Measurements from ENCODE around the gene ATP1A2. TPM values are rescaled to one million over a fixed set of nuclear protein-coding genes. Genes with fewer than 3 reads are reported as not detected.

The ATP1A2 gene
- total and polyA plus RNA-seq, 2 experiments from 2014 or later = 4.9 to 17.7 TPM

GRCh38 chr1:160178731-160179130, 63.2 kb downstream of the ATP1A2 start (continued):
- TF ChIP-seq EZH2phosphoT487 (IDR thresholded peaks at IDR 0.05; ENCODE audit: unreplicated experiment) (no peak), EZH2 (IDR thresholded peaks at IDR 0.05; ENCODE audit: low read depth, unreplicated experiment) (no peak), ZNF114 (CRISPR knock-in tag; IDR thresholded peaks at IDR 0.05) (no peak), ETS1 (IDR thresholded peaks at IDR 0.05) (no peak), REST (IDR thresholded peaks at IDR 0.05; ENCODE audit: unreplicated experiment) (no peak)

GRCh38 chr1:160179336-160179735, 63.8 kb downstream of the ATP1A2 start:
- no peak overlapping the region for H3K4me2 ChIP-seq
- peak overlapping the region; percentile 69; the same call in 1 of the 2 replicates for H2AFZ ChIP-seq
- H3K36me3 ChIP-seq (ENCODE audit: insufficient read depth) = no peaks in the 10 kb centered on the region
- Mint-ChIP-seq H3K4me1 (peaks cover 13% of the 10 kb centered on the region), H3K27ac (no peak overlapping the region), H3K27me3 (ENCODE audit: insufficient read depth, low read depth, poor library complexity) (peaks cover 7% of the 10 kb centered on the region), H3K9me3 (no peaks in the 10 kb centered on the region; the same call in 2 of the 3 replicates), H3K4me3 (no peak overlapping the region), H3K36me3 (ENCODE audit: low read depth) (no peaks in the 10 kb centered on the region; the same call in 2 of the 3 replicates)
- no peak overlapping the region for H3K27ac ChIP-seq (ENCODE audit: low read depth)
- no peaks in the 10 kb centered on the region for H3K27me3 ChIP-seq (ENCODE audit: insufficient read depth)
- H3F3A ChIP-seq (replicated peaks; ENCODE audit: low read depth) = no peaks in the 10 kb centered on the region
- DNase-seq (ENCODE audit: low spot score) = no peak
- H3K9me2 ChIP-seq (ENCODE audit: insufficient read depth) = no peaks in the 10 kb centered on the region; the same call in 1 of the 2 replicates
- H3K4me1 ChIP-seq (ENCODE audit: insufficient read depth) = peaks cover 12% of the 10 kb centered on the region; the same call in 1 of the 2 replicates
- no peaks in the 10 kb centered on the region for H3K79me2 ChIP-seq (replicated peaks; ENCODE audit: insufficient read depth)
- no peak for ATAC-seq
- no peak overlapping the region for H3K4me3 ChIP-seq
- no peaks in the 10 kb centered on the region for H4K20me1 ChIP-seq (replicated peaks; ENCODE audit: insufficient read depth)
- TF ChIP-seq ZNF462 (CRISPR knock-in tag; IDR thresholded peaks at IDR 0.05) (no peak), EZH2 (IDR thresholded peaks at IDR 0.05; ENCODE audit: low read depth, unreplicated experiment) (no peak), ZNF114 (CRISPR knock-in tag; IDR thresholded peaks at IDR 0.05) (no peak), STAT1 (IDR thresholded peaks at IDR 0.05; ENCODE audit: unreplicated experiment) (no peak), POLR2AphosphoS5 (IDR thresholded peaks at IDR 0.05; ENCODE audit: low read depth) (no peak), CREB1 (CRISPR knock-in tag; IDR thresholded peaks at IDR 0.05; ENCODE audit: low read depth) (no peak), REST (IDR thresholded peaks at IDR 0.05; ENCODE audit: unreplicated experiment) (no peak), JUNB (IDR thresholded peaks at IDR 0.05; ENCODE audit: unreplicated experiment) (no peak), ZNF331 (CRISPR knock-in tag; IDR thresholded peaks at IDR 0.05; ENCODE audit: low read depth) (no peak)
